K562 (cell line): ENCODE measurements around the gene JUN. TPM values are rescaled to one million over a fixed set of nuclear protein-coding genes. Genes with fewer than 3 reads are reported as not detected.

ENCODE experiments used
- ATAC-seq: fragments of 200-7000 bp; cut with Tn5 transposase; 3 replicates; pipeline ENCODE4 v1.9.1; 2020; ENCODE audit warnings: moderate library complexity
- BruUV-seq: library from RNA; stranded (reverse); fragments of 400-500 nt; replicated peaks from 2 replicates; lab custom pipeline; 2021; lab: Mats Ljungman, UMichigan
- CTCF ChIA-PET: fragments of 300-600 bp; formaldehyde crosslinking; extraction: SDS; loops from one replicate; lab custom pipeline; 2021; ENCODE audit warnings: low intra/inter-chr PET ratio; lab: Yijun Ruan, JAX
- POLR2A ChIA-PET: fragments of 300-600, 350-650 bp; sonication (Branson Sonifier 250); formaldehyde crosslinking; extraction: SDS; loops from one replicate; lab custom pipeline; 2021; ENCODE audit warnings: antibody characterized with exemption, inconsistent platforms; lab: Yijun Ruan, JAX
- DNase-seq, 4 experiments: peaks; one replicate each; pipeline versions ENCODE4 v3.0.0 to v3.0.0-alpha.2; 2011 to 2018; ENCODE audit warnings: low spot score in 3 of 4, mixed read lengths in 3 of 4; ENCODE audit errors: extremely low read depth in 1 of 4
- FAIRE-seq: peaks from 2 replicates; lab custom pipeline; 2011; peaks lifted over from hg19 to GRCh38; lab: Jason Lieb, UNC
- H2AFZ ChIP-seq: 2 replicates; pipeline ENCODE4 v1.6.0; 2011; ENCODE audit warnings: low read depth, low read length, control low read depth, inconsistent platforms
- H3K27ac ChIP-seq: fragments of 200-600 bp; 3 replicates; pipeline ENCODE4 v1.8.0; 2011; ENCODE audit warnings: low read depth, mild to moderate bottlenecking, control low read depth, inconsistent platforms, low read length, moderate library complexity, mixed read lengths; ENCODE audit errors: extremely low read depth
- H3K27me3 ChIP-seq, 2 experiments: fragments of 300-600 bp in 1 of 2; 2 replicates in 1 of 2; 3 replicates in 1 of 2; pipeline versions ENCODE4 v1.6.0 to v1.8.0; 2011; ENCODE audit warnings: inconsistent platforms in 2 of 2, low read length in 2 of 2, mild to moderate bottlenecking in 1 of 2, mixed read lengths in 1 of 2, moderate library complexity in 1 of 2; ENCODE audit not compliant: control insufficient read depth in 2 of 2, insufficient read depth in 2 of 2
- H3K36me3 ChIP-seq: fragments of 300-600 bp; 3 replicates; pipeline ENCODE4 v1.8.0; 2011; ENCODE audit warnings: mild to moderate bottlenecking, low read length, inconsistent platforms; ENCODE audit not compliant: control insufficient read depth, insufficient read depth
- H3K4me1 ChIP-seq, 2 experiments: fragments of 200-600 bp in 1 of 2; replicated peaks in 1 of 2; 2 replicates in 1 of 2; 3 replicates in 1 of 2; pipeline versions ENCODE4 v1.5.1 to v1.8.0; 2011; ENCODE audit warnings: inconsistent platforms in 2 of 2, low read length in 2 of 2, mild to moderate bottlenecking in 1 of 2, mixed read lengths in 1 of 2, moderate library complexity in 1 of 2; ENCODE audit not compliant: control insufficient read depth in 2 of 2, insufficient read depth in 2 of 2
- H3K4me2 ChIP-seq: 2 replicates; pipeline ENCODE4 v1.6.1; 2011; ENCODE audit warnings: low read length, control low read depth, inconsistent platforms, mixed read lengths; ENCODE audit not compliant: insufficient read depth
- H3K4me3 ChIP-seq: fragments of 200-600 bp; sonication (generic), shearing (Covaris generic); 2 replicates; pipeline ENCODE4 v1.5.1; 2016; ENCODE audit warnings: control low read depth, inconsistent platforms
- H3K79me2 ChIP-seq: fragments of 200-600 bp; 3 replicates; pipeline ENCODE4 v1.8.0; 2011; ENCODE audit warnings: low read length, inconsistent platforms; ENCODE audit not compliant: control insufficient read depth, insufficient read depth
- H3K9ac ChIP-seq, 2 experiments: 2 replicates each; pipeline versions ENCODE4 v1.6.0 to v1.6.1; 2011; ENCODE audit warnings: low read depth in 2 of 2, low read length in 2 of 2, control low read depth in 1 of 2, inconsistent platforms in 1 of 2, mild to moderate bottlenecking in 1 of 2, mixed read lengths in 1 of 2; ENCODE audit not compliant: insufficient read depth in 1 of 2
- H3K9me1 ChIP-seq: one replicate; pipeline ENCODE4 v1.6.0; 2011; ENCODE audit warnings: inconsistent platforms, mild to moderate bottlenecking, low read length, moderate library complexity; ENCODE audit not compliant: control insufficient read depth, insufficient read depth
- H3K9me3 ChIP-seq: replicated peaks from 2 replicates; pipeline ENCODE4 v1.5.1; 2011; ENCODE audit warnings: low read depth, low read length, inconsistent platforms; ENCODE audit not compliant: control insufficient read depth, insufficient read depth
- H4K20me1 ChIP-seq: replicated peaks from 2 replicates; pipeline ENCODE4 v1.6.1; 2011; ENCODE audit warnings: low read length, inconsistent platforms, mixed read lengths; ENCODE audit not compliant: control insufficient read depth, insufficient read depth
- HOXB6 ChIP-seq: fragments of 250-450 bp; sonication (Bioruptor Pico); IDR thresholded peaks from 2 replicates; pipeline ENCODE4 v1.5.1; 2022; ENCODE audit warnings: mild to moderate bottlenecking, borderline replicate concordance
- MCM3 ChIP-seq: fragments of 450-650 bp; IDR thresholded peaks from 2 replicates; pipeline ENCODE4 v1.6.1; 2016
- TRIM28 ChIP-seq: fragments of 450-650 bp; IDR thresholded peaks from 2 replicates; pipeline ENCODE4 v1.6.1; 2017
- ZNF551 ChIP-seq: fragments of 250-450 bp; sonication (Bioruptor Pico); IDR thresholded peaks from 2 replicates; pipeline ENCODE4 v1.5.0; 2021; ENCODE audit warnings: mild to moderate bottlenecking, moderate library complexity
- ZNF780A ChIP-seq: fragments of 250-450 bp; sonication (Bioruptor Pico); IDR thresholded peaks from 2 replicates; pipeline ENCODE4 v1.5.0; 2021; ENCODE audit warnings: mild to moderate bottlenecking
- WGBS: fragments of 100-300 bp; shearing (Covaris generic); methylation state at CpG from one replicate; pipeline ENCODE4 v1.1.6; 2016; ENCODE audit warnings: low coverage, mixed read lengths; ENCODE audit not compliant: insufficient coverage; ENCODE audit errors: missing lambda C conversion rate; 5-methylcytosine and 5-hydroxymethylcytosine counted together
- in situ Hi-C: fragments of 300-500 bp; cut with MboI; formaldehyde crosslinking; loops from 4 replicates; pipeline ENCODE4 v1.15.0; 2018; ENCODE audit warnings: inconsistent platforms, mixed read lengths
- intact Hi-C: fragments of 100-400 bp; cut with micrococcal nuclease; formaldehyde crosslinking; loops from 2 replicates; pipeline ENCODE4 v1.14.2; 2022
- polyA plus RNA-seq, 8 experiments: library from polyadenylated mRNA; depleted of rRNA in 4 of 8; stranded (reverse) in 5 of 8; unstranded in 3 of 8; fragments of >200 nt; fragmentation: Nextera tagmentation in 2 of 8; fragmentation: Illumina TruSeq in 1 of 8; extraction: Ambion mirVana in 2 of 8; extraction: Trizol in 1 of 8; gene quantifications; 2 replicates each; pipeline versions ENCODE4 v1.2.1 to v1.2.3, GENCODE V29; 2011 to 2014; ENCODE audit warnings: inconsistent platforms in 1 of 8, missing spikeins in 1 of 8
- total RNA-seq, 7 experiments: library from RNA; depleted of rRNA in 6 of 7; stranded (reverse); fragments of >200 nt in 6 of 7; fragmentation: Illumina TruSeq in 2 of 7; extraction: Trizol in 2 of 7; gene quantifications; 2 replicates each; pipeline versions ENCODE4 v1.2.1 to v1.2.3, GENCODE V29; 2011 to 2021; ENCODE audit warnings: low replicate concordance in 1 of 7
- TF ChIP-seq, protein P1 (sequence below): fragments of 250-450 bp; sonication (Bioruptor Pico); IDR thresholded peaks from 2 replicates; pipeline ENCODE4 v1.5.0; 2021; ENCODE audit warnings: mild to moderate bottlenecking, borderline replicate concordance
- TF ChIP-seq, protein P2 (sequence below): sonication (generic); formaldehyde crosslinking; IDR thresholded peaks from 2 replicates; pipeline ENCODE4 v1.8.0; 2022; ENCODE audit warnings: missing genetic modification reagents, mild to moderate bottlenecking, moderate library complexity, borderline replicate concordance

The JUN gene
- total and polyA plus RNA-seq, 9 of the 15 experiments (the other 6 are each of a cell fraction or from before 2014, with no cell fraction given): 0.32 to 23.4 (median 4.0) TPM

DNA sequence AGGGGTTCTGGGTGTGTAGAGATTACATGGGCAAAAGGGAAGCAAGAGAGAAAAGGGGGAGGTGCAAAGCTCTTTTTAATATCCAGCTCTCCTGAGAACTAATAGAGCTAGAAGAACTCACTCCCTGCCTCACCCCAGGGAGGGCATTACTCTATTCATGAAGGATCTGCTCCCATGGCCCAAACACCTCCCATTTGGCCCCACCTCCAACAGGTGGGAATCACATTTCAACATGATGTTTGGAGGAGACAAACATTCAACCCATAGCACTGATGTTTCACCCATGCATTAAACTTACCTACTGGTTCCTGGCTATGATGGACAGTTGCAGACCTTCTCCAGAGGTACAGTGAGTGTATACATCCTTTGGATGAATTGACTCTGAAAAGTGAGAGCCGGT, 7.3 kb upstream of the JUN start:
- no peaks in the 10 kb centered on the region for H3K4me1 ChIP-seq
- ATAC-seq: no peak
- no peak overlapping the region for H3K4me3 ChIP-seq
- no peak overlapping the region for H3K27ac ChIP-seq
- no peak overlapping the region for H3K4me2 ChIP-seq
- no peaks in the 10 kb centered on the region for H3K36me3 ChIP-seq
- intact Hi-C loops (no loop called here), in situ Hi-C loops (no loop called here)
- DNase-seq: no peak
- ChIA-PET CTCF (no interaction called here), POLR2A (interaction anchor here (0.8 kb wide), 1 partner anchor 10 kb away, joined by 3 read pairs; no protein-coding TSS in a partner anchor)
- no peaks in the 10 kb centered on the region for H3K79me2 ChIP-seq
- no peak for FAIRE-seq
- H3K9ac ChIP-seq: no peak overlapping the region
- no peaks in the 10 kb centered on the region for H3K9me3 ChIP-seq
- no peaks in the 10 kb centered on the region for H3K27me3 ChIP-seq
- 13% methylated on average over 1 of the region's 1 CpG for WGBS
- BruUV-seq: no TSS peak
- H2AFZ ChIP-seq: no peak overlapping the region
- H4K20me1 ChIP-seq: no peaks in the 10 kb centered on the region
- no peak for TF ChIP-seq MCM3
- TF ChIP-seq, protein P1, sequence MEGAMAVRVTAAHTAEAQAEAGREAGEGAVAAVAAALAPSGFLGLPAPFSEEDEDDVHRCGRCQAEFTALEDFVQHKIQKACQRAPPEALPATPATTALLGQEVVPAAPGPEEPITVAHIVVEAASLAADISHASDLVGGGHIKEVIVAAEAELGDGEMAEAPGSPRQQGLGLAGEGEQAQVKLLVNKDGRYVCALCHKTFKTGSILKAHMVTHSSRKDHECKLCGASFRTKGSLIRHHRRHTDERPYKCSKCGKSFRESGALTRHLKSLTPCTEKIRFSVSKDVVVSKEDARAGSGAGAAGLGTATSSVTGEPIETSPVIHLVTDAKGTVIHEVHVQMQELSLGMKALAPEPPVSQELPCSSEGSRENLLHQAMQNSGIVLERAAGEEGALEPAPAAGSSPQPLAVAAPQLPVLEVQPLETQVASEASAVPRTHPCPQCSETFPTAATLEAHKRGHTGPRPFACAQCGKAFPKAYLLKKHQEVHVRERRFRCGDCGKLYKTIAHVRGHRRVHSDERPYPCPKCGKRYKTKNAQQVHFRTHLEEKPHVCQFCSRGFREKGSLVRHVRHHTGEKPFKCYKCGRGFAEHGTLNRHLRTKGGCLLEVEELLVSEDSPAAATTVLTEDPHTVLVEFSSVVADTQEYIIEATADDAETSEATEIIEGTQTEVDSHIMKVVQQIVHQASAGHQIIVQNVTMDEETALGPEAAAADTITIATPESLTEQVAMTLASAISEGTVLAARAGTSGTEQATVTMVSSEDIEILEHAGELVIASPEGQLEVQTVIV: no peak
- no peak for TF ChIP-seq ZNF780A (CRISPR knock-in tag)
- no peak for TF ChIP-seq TRIM28
- TF ChIP-seq, protein P2, sequence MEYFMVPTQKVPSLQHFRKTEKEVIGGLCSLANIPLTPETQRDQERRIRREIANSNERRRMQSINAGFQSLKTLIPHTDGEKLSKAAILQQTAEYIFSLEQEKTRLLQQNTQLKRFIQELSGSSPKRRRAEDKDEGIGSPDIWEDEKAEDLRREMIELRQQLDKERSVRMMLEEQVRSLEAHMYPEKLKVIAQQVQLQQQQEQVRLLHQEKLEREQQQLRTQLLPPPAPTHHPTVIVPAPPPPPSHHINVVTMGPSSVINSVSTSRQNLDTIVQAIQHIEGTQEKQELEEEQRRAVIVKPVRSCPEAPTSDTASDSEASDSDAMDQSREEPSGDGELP (CRISPR knock-in tag): no peak
- no peak for TF ChIP-seq ZNF551 (CRISPR knock-in tag)
- no peak for TF ChIP-seq HOXB6
- no peaks in the 10 kb centered on the region for H3K9me1 ChIP-seq
